Suppressor macrophage (primary cell): ENCODE data around the gene ZNF641.
A peak's percentile ranks its signal among the peaks of the same experiment; 100 is the strongest.

Experiments used
- DNase-seq, 4 experiments: peaks; one replicate each; pipeline ENCODE4 v3.0.0-alpha.2; 2020 to 2022
- total RNA-seq, 17 experiments: gene quantifications; one replicate each; lab custom pipeline; 2026; ENCODE audit warnings: mixed read lengths in 6 of 17, inconsistent platforms in 3 of 17; lab: John Stamatoyannopoulos, UW

Gene ZNF641
- total RNA-seq: 6.5 to 50.4 (median 33.6) reads per million in 17 experiments

DNA sequence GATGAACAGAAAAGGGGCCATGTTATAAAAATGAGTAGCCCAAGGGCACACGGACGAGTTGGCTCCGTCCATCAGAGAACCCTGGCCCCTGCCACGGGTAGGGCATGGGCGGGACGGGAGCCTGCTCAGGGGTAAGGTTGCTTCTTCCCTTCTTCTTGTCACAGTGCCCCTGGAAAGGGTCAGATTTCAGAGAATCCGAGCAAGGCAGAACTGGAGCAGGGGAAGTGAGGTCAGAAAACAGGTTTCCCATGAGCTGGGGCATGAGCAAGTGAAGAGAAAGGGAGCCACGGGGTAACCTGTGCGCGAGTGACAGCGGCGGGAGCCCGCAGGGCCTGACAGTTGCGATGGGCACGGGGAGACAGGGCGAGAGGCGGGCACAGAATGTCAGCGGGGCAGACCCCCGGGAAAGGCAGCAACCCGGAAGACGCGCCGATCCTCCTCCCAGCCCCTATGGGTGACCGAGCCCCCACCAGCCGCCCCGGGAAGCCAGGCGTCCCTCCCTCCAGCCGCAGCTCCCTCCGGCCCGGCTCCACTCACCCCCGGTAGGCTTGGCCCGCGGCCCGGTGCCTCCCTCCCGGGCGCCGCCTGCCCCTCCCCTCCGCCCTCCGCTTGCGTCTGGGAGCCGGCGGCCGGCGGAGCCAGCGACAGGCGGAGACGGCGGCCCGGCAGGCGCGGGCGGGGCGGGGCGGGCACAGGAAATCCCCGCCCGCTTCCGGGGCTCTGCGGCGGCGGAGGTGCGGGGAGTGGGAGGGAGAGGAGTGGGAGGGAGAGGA lies at the start of gene ZNF641:
TSS of gene ZNF641 (minus strand) at position 671 of the 773 bp plus-strand sequence. CDS start 2,829 bp downstream, outside the sequence.
- DNase-seq: peak; percentile 77 to 93 (median 88)

DNA sequence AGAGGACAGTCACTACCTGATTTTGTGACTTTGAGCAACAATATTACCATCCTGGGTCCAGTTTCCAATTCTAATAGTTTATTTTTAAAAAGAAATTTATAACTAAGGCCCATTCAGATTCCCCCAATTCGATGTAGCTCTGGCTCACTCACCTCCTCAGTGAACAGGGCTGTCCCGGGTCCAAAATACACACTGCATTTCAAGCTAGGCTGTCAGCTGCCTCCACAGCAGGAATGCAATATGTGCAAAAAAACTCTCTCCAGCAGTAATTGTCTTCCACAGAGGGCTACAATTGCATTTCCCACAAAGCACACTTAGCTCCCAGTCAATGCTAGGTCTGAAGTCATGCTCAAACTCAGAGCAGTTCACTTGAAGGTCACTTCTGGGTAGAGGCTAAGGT lies 39.3 kb upstream of the ZNF641 start:
- no peak for DNase-seq

DNA sequence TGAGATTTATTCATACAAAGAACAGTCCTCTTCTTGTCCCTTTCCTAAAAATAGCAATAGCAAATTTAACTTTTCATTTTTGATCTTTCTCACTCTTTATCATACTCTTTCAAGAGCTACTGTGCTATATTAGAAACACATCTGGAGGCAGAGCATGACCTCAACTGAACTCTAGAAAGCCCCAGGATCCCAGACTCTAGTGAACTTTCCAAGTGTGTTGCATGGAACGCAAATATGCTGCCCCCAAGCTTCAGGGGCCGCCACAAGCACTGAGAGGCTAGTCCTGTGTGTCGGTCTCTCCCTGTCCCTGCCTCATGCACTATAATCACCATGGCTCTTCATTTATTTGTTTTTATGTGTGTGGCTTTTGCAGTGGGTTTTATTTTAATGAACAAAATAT lies 38.7 kb upstream of the ZNF641 start:
- DNase-seq: no peak

DNA sequence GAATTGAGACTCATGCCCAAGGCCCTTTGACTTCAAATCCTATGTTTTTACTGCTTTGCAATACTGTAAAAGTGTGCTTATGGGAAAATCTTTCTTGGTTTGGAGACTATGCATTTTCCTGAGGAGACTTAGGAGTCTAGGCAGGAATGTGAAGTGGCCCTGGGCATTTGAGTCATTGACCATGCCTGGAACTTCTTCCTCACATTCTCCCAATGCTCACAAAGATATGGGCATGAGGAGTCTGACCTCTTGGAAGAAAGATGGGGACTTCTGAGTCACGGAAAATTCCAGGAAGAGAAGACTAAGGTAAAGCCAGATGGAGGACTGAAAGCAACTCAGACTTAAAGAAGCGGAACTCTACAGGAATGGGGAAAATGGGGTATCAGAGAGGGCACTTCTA lies 38.2 kb upstream of the ZNF641 start:
- no peak for DNase-seq

DNA sequence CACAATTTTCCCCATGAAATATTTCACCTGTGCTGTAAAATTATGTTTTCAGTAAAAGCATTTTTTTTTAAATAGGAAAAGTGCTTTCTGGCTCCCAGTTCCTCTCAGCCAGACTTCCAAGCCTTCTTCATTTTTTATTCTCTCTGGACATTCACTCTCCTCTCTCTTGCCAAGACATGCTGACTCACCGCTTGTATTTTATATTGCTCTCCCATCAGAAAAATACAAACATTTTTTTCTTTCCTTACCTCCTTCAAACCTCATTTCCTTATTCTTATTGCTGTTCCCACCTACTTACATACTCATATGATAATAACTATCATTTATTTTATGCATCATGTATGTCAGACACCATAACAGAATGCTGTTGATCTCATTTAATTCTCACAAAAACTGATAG lies 37.7 kb upstream of the ZNF641 start:
- DNase-seq: no peak

DNA sequence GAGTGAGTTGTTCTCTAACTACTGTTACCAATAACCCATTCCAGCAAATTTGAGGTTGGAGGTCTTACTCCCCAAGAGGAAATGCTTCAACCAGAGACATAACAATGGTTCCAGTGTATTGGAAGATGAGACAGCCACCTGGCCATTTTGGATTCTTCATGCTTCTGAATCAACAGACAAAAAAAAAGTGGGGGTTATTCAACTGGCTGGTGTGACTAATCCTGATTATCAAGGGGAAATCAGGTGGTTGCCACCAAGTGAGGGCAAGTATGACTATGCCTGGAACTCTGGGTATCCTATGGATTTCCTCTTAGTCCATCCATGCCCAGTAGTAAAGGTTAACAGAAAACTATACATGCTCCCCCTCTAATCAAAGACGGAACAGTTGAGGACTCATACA lies 29.9 kb upstream of the ZNF641 start:
- DNase-seq: no peak

DNA sequence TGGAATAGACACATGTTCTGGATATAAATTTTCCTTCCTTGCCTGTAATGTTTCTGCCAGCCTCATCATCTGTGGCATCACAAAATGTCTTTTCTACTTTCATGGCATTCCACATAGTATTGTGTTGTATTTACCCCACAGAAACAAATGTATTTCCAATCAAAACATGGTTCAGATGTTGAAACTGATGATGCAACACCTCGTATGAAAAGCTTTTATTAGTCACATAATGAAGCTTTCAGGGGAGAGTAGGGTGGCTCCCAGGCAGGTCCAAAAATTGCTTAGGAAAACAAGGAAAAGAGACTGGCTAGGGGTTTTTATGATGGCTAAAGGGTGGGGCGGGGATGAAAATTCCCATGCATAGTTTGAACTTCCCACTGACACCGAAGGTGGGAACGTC lies 29.1 kb upstream of the ZNF641 start:
- no peak for DNase-seq

DNA sequence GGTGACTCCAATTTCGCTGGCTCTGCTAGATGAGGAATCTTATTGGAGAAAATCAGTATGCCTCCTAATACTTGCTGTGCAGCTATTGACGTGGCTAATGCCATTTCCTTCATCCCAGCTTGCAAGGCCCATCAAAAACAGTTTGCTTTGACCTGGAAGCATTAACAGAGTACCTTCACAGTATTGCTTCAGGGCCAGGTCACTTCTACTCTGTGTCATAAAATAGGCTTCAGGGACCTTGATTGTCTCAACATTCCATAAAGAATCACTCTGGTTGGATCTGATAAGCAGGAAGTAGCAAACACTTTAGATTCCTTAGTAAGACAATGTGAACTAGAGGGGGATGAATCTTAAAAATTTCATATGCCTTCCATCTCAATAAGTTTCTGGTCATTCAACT lies 26.9 kb upstream of the ZNF641 start:
- DNase-seq: no peak

DNA sequence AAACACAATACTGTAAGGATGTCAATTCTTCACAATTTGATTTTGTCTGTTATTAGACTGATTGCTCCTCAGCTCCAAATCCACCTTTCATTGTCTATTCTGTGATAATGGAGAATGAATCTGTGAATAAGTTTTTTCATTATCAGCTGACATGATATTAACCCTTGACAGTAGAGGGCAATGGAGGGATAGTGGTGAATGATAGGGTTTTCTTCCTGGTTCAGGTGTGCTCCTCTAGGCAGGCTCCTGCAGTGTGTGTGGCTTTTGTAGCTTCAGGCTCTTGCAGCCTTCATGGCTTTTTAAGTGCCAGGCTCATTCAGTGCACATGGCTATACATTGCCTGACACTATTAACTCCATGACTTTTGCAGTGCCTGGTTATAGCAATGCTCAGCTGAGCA lies 23.4 kb upstream of the ZNF641 start:
- no peak for DNase-seq

DNA sequence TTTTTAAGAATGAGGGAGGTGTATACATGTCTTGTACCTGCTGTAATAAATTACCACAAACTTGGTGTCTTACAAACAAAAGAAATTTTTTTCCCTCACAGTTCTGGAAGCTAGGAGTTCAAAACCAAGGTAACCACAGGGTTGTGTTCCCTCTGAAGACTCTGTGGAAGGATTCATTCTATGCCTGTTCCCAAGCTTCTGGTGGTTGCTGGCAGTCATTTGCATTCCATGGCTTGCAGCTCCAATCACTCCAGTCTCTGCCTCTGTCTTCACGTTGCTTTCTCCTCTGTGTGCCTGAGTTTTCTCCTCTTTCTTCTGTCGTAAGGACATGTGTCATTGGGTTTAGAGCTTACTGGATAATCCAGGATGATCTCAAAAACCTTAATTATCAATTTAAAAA lies 15.4 kb upstream of the ZNF641 start:
- no peak for DNase-seq

DNA sequence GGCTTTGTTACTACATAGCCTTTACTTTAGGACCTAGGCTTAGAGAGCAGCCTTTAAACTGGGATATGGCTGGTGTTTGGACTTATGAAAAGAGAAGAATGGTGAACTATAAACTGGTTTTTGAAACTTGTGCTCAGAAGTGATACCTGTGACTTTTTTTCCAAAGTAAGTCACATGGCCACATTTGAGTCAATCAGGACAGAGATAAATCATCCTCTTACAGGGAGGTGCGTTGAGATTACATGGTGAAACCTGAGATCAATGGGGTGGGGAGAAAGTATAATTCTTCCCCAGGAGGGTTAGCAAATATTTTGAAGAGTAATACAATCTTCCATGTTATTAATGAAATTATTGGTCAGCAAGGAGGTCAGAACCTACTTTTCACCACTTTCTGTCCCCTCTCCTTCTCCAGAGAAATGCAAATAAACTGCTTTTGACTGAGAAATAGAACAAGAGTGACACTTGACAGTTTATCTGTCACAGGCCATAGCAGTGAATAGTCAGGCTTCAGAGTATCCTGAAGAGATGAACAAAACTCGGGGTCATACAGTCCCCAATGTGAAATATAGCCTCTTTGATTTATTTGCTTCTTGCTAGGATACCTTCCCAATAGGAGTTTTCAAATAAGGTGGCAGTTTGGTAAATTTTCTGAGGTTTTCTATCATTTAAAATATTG lies 11.1 kb upstream of the ZNF641 start:
- no peak for DNase-seq

DNA sequence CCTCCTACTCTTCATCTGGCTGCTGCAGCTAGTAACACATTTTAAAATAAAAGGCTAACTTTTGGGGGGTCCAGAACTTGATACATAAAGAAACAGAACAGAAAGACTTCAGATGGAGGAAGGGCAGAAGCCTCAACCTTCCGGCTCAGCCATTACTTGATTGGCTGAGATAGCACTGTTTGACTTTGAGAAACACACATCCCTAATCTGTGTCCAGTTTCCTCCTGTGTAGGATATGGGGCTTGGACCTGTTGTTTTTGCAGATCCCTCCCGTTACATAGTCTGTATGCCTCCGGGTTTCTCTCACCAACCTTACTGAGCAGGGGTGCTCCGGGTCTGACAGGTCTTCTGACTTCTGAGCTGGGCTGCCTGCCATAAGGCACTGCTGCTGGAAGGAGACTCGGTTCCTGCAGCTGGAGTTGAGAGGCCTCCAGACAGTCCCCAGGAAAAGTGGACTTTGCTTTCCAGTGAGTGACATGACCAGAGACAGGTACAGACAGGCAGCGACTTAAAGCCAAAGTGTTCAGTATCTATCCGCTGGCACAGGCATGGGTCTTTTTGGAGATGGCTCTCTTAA lies 8.3 kb upstream of the ZNF641 start:
- no peak for DNase-seq

DNA sequence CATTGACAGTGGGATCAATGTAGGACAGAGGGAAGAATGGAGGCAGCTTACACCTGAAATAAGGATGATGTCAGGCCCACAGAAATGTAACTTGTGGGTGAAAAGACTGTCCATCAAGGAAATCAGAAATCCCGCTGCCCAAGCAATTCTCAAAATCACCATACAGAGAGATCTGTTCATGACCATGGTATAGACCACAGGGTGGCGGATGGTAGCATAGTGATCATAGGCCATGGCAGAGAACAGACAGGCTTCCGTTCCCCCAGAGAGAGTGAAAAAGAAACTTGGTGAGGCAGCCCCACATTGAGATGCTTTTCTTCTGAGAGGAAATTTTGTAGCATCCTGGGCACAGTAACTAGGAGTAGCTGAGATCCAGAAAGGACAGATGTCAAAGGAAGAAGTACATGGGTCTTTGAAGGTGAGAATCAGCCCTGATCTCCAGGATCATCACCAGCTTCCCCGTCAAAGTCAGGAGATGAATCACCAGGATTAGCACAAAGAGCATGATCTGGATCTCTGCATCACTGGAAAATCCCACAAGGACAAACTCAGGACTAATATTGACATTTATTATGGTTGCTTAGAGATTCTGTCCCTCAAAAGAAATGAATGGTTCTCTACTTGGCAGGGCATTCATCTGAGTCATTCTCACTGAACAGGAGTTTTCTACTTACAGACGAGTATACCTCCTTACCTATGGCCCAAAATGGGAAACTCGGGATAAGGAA lies 5.5 kb upstream of the ZNF641 start:
- no peak for DNase-seq

DNA sequence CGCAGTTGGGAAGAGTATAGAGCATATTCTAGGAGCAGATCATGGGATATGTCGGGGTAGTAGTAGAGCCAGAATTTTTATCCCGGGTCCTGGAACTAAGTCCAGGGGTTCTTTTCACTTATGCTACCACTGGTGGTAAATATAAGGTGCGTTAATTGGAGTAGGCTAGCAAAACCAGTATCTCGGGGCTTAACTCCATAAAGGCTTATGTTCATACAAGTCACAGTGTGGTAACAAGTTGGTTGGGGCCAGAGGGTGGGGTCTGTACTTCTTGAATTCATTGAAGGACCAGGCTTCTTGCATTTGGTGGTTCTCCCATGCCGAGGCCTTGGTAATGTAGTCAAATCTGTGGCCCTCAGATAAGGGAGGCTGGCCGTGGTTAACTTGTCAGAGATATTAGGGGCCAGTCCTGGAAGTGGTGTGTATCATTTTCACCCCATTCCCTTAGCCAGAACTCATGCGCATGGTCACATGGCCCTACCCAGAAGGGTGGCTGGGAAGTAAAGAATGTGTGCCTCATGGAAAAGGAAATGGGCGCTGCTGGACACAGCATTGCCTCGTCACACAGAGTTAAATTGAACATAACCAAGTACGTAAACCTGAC lies 1.5 kb upstream of the ZNF641 start:
- DNase-seq: no peak

DNA sequence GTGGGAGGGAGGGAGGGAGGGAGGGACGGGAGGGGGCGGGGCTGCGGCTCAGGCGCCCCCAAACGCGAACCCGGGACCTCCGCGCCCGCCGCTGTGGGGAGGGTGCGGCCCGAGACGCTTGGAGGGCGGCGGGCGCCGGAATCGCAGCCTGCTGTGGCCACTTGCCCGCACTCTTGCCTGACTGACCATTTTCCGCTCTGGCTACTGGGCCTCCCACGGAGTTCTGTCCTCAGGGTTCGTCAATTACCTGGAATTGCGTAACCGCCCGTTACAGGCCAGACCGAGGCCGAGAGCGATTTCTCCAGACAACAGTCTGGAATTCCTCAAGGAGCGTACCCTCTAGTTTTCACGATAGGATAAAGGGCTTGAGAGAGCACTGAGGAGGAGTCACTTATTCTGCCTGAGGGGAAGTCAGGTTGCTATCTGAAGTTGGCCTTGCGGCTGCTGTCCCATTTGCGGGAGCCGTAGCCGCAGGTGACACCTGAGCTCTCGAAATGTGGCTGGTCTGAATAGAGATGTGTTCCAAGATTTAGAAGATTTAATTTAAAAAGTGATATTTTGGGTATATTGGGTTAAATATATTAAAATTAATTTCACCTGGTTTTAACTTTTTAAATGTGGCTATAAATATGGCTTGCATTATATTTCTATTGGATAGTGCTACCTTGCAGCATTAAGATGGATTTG lies 446 bp upstream of the ZNF641 start:
- DNase-seq: peak in 3 of 4 experiments; percentile 66 to 76 (median 71)

DNA sequence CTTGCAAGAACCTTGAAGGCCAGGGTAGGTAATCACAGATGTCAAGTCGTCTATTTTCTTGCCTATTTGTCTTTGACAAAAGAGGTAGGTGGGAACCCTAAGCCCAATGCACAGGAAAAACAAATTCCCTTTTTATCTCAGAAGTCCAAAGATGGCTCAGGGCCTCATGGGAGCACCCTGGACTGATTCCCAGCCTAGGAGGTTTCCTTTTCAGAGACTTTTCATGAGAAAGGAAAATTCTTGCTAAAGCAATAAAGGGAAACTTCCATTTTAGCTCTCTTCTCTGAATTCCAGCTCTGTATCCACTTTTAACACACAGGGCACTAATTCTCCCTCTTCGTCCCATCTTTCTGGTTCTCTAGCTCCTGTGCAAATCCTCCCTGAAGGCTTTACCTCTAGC lies 1.2 kb downstream of the ZNF641 start:
- no peak for DNase-seq

DNA sequence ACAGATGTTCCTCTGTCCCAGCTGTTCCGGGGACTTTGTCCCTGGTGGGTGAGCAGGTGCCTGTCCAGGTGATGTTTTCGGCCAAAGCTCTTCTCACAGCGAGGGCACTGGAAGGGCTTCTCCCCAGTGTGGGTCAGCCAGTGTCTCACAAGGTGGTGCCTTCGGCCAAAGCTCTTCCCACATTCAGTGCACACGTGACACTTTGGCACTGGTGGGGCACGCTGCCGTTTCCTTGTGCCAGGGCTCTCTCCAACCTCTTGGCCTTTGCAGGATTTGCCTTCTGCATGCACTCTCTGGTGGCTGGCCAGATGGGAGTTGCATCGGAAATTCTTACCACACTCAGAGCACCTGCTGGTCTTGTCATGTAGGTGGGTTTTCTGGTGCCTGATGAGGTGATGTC lies 7.7 kb downstream of the ZNF641 start:
- DNase-seq: no peak

DNA sequence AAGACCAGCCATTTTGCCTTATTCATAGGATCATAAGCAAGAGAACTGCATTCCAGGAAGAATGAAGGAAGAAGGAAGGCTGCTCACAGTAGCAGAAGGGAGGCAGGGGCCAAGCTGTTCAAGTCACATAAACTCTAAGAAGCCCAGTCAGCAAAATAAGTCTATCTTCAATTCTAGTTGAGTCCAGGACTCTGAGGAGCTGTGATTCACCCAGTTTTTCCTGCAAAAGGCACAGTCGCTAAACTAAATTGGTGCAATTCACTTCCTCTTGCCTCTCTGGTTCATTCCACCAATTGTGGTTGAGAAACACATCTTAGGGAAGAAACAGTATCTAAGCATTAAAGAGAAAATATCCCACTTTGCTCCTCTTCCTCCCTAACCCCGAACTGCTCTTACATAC lies 9.8 kb downstream of the ZNF641 start:
- peak; percentile 61 to 82 (median 72) for DNase-seq

DNA sequence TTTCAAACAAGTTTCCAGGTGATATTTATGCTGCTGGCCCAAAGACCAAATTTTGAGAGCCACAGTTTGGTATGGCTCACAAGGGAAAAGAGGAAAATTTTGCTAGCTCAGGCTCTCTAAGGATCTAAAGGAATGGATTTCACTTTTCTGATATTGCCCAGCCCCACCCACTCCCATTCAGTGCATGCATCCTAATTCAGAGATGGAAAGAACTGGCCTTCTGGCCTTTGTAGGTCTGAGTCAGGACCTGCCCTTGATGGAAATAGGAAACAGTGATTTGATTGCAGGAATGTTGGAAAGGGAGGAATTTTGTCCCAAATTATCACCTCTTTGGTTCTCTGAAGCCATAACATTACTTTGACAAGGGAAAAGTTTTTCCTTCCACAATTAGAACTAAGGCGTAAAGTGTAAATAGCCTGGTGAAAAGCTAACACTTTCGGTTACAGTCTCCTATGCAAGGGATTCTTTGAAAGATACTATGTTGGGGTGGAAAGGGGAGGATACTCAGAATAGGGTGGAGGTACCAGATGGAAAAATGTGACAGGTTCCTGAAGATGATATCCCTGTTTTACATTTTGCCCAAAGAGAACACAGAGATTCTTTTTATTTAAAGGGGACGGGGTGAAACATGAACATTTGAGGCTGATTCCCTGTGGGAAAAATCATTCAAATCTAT lies 11.1 kb downstream of the ZNF641 start:
- DNase-seq: no peak

DNA sequence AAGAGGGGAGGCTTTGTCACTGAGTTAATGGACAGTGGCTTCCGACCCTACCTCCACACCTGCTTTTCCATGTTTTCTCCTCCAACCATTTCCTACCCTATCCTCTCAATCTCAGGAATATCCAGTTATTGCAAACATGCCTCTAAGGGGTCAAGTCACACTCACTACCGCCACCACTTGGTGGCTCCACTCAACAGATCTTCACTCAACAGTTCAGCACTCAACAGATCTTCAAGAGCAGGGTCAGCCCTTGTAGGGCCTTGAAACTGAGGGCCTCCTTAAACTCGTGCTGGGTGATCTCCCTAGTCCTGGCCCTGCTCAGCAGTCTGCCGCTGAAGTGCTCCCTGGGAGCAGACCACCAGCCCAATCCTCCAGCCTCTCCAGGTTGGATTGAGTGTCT lies 14.2 kb downstream of the ZNF641 start:
- peak in 2 of 4 experiments; percentile 8 to 23 for DNase-seq

DNA sequence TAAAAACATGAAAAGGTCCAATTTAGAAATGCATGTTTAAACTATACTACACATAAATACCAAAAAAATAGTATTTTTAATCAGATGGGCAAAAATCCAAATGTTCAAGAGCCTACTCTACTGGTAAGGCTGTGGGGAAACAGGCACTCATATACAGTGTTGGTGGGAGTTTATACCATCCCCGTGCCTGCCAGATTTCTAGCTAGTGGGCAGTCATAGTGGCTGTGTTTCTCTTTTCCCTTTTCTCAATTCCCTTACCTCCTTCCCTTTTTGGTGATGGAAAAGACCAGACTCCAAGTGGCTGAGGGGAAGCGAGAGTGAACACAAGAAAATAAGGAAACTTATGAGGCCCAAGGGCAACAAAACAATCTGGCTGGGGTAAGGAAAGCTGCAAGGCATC lies 14.7 kb downstream of the ZNF641 start:
- DNase-seq: peak; percentile 57 to 82 (median 74)

DNA sequence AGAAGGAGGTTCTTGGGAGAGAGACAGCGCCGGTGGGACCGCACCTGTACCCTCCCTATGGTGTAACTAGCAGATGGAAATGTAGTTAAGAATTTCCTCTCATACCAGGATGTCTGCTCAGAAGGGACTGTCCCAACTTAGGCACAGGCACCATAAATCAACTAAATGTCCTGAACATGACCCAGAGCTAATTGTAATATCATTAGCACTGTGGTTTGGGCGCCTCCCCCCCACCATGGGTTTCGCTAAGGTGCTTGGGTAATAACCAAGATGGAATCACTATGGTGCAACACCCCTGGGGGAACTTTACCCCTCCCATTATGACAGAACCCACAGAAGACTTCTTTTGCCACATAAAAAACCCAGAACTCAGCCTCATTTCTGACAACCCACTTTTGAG lies 15.9 kb downstream of the ZNF641 start:
- no peak for DNase-seq
